ENCODE measurements around the gene DCLK2. TPM values are rescaled to one million over a fixed set of nuclear protein-coding genes. Genes with fewer than 3 reads are reported as not detected.

Gene DCLK2
- total RNA-seq, 1 experiment from 2014 or later, result 2.7 TPM

- Histone ChIP-seq H3K27me3 (ENCODE audit: insufficient read depth, low read length) (no peaks in the 10 kb centered on the region), H4K20me1 (ENCODE audit: insufficient read depth) (no peaks in the 10 kb centered on the region), H3K79me2 (ENCODE audit: insufficient read depth, low read length) (no peaks in the 10 kb centered on the region), H3K9me2 (ENCODE audit: insufficient read depth) (no peaks in the 10 kb centered on the region), H3K4me2 (ENCODE audit: low read length) (no peak overlapping the region), H3K9ac (ENCODE audit: low read length) (no peak overlapping the region), H2AFZ (ENCODE audit: low read depth, low read length, poor library complexity, severe bottlenecking) (no peak overlapping the region), H3K4me1 (ENCODE audit: control insufficient read depth in 1 of 2, insufficient read depth in 2 of 2, low read length in 2 of 2) (peaks cover 0 to 9% of the 10 kb centered on the region in 2 experiments; a peak in 1 of 4 replicates), H3K9me3 (ENCODE audit: control insufficient read depth in 1 of 2, insufficient read depth in 1 of 2, low read depth in 1 of 2, low read length in 2 of 2) (no peaks in the 10 kb centered on the region), H3K4me3 (replicated peaks in 1 of 2; ENCODE audit: low read depth in 1 of 2, low read length in 2 of 2) (no peak overlapping the region), H3K27ac (ENCODE audit: low read depth, low read length) (no peak overlapping the region), H3K36me3 (ENCODE audit: control insufficient read depth in 1 of 2, insufficient read depth in 2 of 2, low read length in 2 of 2) (no peaks in the 10 kb centered on the region)
- BruUV-seq (replicated peaks), result no TSS peak
- CTCF ChIA-PET, result no interaction called here
- intact Hi-C loops (cut with micrococcal nuclease), result no loop called here
- DNase-seq (ENCODE audit: low read depth, low spot score) (no peak), ATAC-seq (no peak)
- RAD21 ChIA-PET (ENCODE audit: low non-redundant PET in 1 of 2, low total read pairs in 2 of 2, uncharacterized antibody in 2 of 2, unreplicated experiment in 2 of 2), result no interaction called here
- peak; percentile 52; the same call in 1 of the 2 replicates for TF ChIP-seq MAX (IDR thresholded peaks at IDR 0.05)
- TF ChIP-seq, protein P1, sequence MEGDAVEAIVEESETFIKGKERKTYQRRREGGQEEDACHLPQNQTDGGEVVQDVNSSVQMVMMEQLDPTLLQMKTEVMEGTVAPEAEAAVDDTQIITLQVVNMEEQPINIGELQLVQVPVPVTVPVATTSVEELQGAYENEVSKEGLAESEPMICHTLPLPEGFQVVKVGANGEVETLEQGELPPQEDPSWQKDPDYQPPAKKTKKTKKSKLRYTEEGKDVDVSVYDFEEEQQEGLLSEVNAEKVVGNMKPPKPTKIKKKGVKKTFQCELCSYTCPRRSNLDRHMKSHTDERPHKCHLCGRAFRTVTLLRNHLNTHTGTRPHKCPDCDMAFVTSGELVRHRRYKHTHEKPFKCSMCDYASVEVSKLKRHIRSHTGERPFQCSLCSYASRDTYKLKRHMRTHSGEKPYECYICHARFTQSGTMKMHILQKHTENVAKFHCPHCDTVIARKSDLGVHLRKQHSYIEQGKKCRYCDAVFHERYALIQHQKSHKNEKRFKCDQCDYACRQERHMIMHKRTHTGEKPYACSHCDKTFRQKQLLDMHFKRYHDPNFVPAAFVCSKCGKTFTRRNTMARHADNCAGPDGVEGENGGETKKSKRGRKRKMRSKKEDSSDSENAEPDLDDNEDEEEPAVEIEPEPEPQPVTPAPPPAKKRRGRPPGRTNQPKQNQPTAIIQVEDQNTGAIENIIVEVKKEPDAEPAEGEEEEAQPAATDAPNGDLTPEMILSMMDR (IDR thresholded peaks at IDR 0.05 in 2 of 3, conservative IDR thresholded peaks at IDR 0.05 in 1 of 3; ENCODE audit: borderline replicate concordance in 1 of 3, insufficient read depth in 1 of 3, low read depth in 2 of 3, low read length in 2 of 3), result no peak
- POLR2A ChIA-PET, result no interaction called here
These were observed 52.7 kb downstream of the DCLK2 start for GRCh38 chr4:150130933-150131332.

GRCh38 chr4:150131581-150132228 lies 53.5 kb downstream of the DCLK2 start:
- H4K20me1 ChIP-seq (ENCODE audit: insufficient read depth), result no peaks in the 10 kb centered on the region
- ChIA-PET CTCF (no interaction called here), RAD21 (ENCODE audit: low non-redundant PET in 1 of 2, low total read pairs in 2 of 2, uncharacterized antibody in 2 of 2, unreplicated experiment in 2 of 2) (no interaction called here), POLR2A (no interaction called here)
- no peak for ATAC-seq
- no peak overlapping the region for H3K4me2 ChIP-seq (ENCODE audit: low read length)
- no peak for DNase-seq (ENCODE audit: low read depth, low spot score)
- no peak overlapping the region for H3K4me3 ChIP-seq (replicated peaks in 1 of 2; ENCODE audit: low read depth in 1 of 2, low read length in 2 of 2)
- no TSS peak for BruUV-seq (replicated peaks)
- H3K27me3 ChIP-seq (ENCODE audit: insufficient read depth, low read length), result no peaks in the 10 kb centered on the region
- H3K79me2 ChIP-seq (ENCODE audit: insufficient read depth, low read length), result no peaks in the 10 kb centered on the region
- H3K4me1 ChIP-seq (ENCODE audit: control insufficient read depth in 1 of 2, insufficient read depth in 2 of 2, low read length in 2 of 2), result peaks cover 0 to 9% of the 10 kb centered on the region in 2 experiments; a peak in 1 of 4 replicates
- H3K36me3 ChIP-seq (ENCODE audit: control insufficient read depth in 1 of 2, insufficient read depth in 2 of 2, low read length in 2 of 2), result no peaks in the 10 kb centered on the region
- H2AFZ ChIP-seq (ENCODE audit: low read depth, low read length, poor library complexity, severe bottlenecking), result no peak overlapping the region
- intact Hi-C loops (cut with micrococcal nuclease), result no loop called here
- H3K9ac ChIP-seq (ENCODE audit: low read length), result no peak overlapping the region
- no peaks in the 10 kb centered on the region for H3K9me3 ChIP-seq (ENCODE audit: control insufficient read depth in 1 of 2, insufficient read depth in 1 of 2, low read depth in 1 of 2, low read length in 2 of 2)
- H3K9me2 ChIP-seq (ENCODE audit: insufficient read depth), result no peaks in the 10 kb centered on the region
- no peak overlapping the region for H3K27ac ChIP-seq (ENCODE audit: low read depth, low read length)
- TF ChIP-seq EZH2 (IDR thresholded peaks at IDR 0.05) (no peak), REST (IDR thresholded peaks at IDR 0.05; ENCODE audit: low read depth) (no peak), RAD21 (IDR thresholded peaks at IDR 0.05; ENCODE audit: low read depth) (no peak), ZBTB33 (IDR thresholded peaks at IDR 0.05; ENCODE audit: extremely low read depth, insufficient replicate concordance, low read length) (no peak), ZNF274 (IDR thresholded peaks at IDR 0.05; ENCODE audit: low read depth, low read length) (no peak), ZFX (IDR thresholded peaks at IDR 0.05) (no peak), SRF (IDR thresholded peaks at IDR 0.05; ENCODE audit: low read depth) (no peak), POLR2A (IDR thresholded peaks at IDR 0.05; ENCODE audit: borderline replicate concordance, extremely low read depth, insufficient read depth, insufficient read length) (no peak), TCF7L2 (IDR thresholded peaks at IDR 0.05; ENCODE audit: borderline replicate concordance, extremely low read depth, insufficient read depth, insufficient read length) (no peak)

Measured in HCT116 (cell line).